ENCODE measurements around the gene SATB1. TPM values are rescaled to one million over a fixed set of nuclear protein-coding genes. Genes with fewer than 3 reads are reported as not detected.

Gene SATB1
- total RNA-seq, 1 donor from 2014 or later = 3.4 TPM

DNA sequence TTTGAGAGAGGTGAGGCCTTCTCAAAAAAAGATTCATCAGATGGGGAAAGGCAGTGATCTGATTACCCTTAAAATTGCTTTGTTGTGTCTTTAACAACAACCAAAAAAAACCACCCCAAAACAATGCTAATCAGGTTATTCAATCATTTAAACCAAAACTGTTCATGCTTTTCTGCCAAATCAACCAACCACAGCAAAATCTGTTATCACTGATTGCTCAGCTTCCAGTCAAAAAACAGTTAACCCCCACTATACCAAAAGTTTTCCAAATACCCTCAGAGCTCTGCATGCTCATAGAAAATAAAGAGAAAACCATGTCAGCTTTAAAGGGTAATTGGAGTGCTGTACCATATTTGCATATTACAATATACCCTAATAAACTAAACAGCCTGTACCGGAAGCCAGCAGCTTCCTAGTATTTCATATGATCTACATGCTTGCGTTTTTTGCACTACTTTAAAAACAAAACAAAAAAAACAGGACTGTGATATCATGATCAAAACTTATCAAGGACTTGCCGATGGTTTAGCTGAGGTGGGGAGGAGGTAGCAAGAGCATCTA lies 22.8 kb downstream of the SATB1 start:
- TF ChIP-seq, protein P1, sequence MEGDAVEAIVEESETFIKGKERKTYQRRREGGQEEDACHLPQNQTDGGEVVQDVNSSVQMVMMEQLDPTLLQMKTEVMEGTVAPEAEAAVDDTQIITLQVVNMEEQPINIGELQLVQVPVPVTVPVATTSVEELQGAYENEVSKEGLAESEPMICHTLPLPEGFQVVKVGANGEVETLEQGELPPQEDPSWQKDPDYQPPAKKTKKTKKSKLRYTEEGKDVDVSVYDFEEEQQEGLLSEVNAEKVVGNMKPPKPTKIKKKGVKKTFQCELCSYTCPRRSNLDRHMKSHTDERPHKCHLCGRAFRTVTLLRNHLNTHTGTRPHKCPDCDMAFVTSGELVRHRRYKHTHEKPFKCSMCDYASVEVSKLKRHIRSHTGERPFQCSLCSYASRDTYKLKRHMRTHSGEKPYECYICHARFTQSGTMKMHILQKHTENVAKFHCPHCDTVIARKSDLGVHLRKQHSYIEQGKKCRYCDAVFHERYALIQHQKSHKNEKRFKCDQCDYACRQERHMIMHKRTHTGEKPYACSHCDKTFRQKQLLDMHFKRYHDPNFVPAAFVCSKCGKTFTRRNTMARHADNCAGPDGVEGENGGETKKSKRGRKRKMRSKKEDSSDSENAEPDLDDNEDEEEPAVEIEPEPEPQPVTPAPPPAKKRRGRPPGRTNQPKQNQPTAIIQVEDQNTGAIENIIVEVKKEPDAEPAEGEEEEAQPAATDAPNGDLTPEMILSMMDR (IDR thresholded peaks at IDR 0.05; ENCODE audit: insufficient read depth, low read length, poor library complexity, severe bottlenecking) = no peak
- H3K4me3 ChIP-seq (ENCODE audit: low read depth, low read length) = no peak overlapping the region
- H3K36me3 ChIP-seq (ENCODE audit: control insufficient read depth, insufficient read depth, low read length) = no peaks in the 10 kb centered on the region
- no peak for DNase-seq (ENCODE audit: low read depth)
- no peaks in the 10 kb centered on the region for H3K27me3 ChIP-seq (ENCODE audit: control insufficient read depth, insufficient read depth, low read length)

DNA sequence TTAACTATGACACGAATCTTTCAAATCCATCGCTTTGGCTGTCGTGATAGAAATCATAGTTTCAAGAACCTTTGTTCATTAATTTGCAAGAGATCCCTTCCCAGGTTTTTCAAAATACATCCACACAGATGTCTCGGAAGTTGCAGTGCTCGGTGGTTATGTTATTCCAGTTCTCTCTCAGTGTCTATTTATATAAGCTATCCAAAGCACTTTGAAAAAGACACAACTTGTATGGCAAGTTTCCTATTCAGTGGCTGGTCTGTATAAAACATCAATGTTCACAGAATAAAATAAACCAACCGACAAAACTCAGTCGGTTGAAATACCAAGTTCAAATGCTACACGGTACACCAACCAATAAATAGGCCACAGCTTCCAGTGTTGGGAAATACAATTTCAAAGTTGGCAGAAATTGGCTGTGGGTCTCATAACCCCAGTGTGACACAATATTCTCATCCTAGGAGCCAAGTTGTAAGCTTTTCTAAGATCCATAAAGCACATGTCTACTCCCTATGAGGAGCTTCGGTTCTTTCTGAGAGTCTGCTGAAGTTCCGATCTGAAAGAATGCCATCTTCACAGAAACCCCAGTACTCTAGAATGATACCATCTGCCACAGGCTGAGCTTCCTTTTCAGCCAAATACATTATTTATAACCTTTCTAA lies 23.7 kb downstream of the SATB1 start:
- no peaks in the 10 kb centered on the region for H3K36me3 ChIP-seq (ENCODE audit: control insufficient read depth, insufficient read depth, low read length)
- H3K4me3 ChIP-seq (ENCODE audit: low read depth, low read length) = no peak overlapping the region
- H3K27me3 ChIP-seq (ENCODE audit: control insufficient read depth, insufficient read depth, low read length) = no peaks in the 10 kb centered on the region
- TF ChIP-seq, protein P1 (IDR thresholded peaks at IDR 0.05; ENCODE audit: insufficient read depth, low read length, poor library complexity, severe bottlenecking) = no peak
- DNase-seq (ENCODE audit: low read depth) = no peak

DNA sequence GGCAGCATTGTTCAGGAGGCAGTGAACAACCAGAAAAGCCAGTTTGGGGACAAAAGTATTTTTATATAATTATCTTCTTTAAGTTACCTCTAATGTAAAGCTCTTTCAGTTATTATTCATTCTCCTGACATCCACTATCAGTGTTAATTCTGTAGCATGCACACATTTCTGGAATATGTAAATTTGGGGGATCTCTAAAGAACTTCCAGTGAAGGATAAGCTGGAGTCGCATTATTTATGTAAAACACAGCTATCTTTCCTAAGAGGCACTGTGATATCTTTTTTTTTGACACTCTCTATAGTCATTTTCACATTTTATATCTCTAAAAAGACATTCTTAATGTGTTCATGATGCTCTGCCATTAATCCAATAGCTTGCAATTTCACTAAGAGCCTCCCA lies 26.7 kb downstream of the SATB1 start:
- H3K27me3 ChIP-seq (ENCODE audit: control insufficient read depth, insufficient read depth, low read length) = no peaks in the 10 kb centered on the region
- no peaks in the 10 kb centered on the region for H3K36me3 ChIP-seq (ENCODE audit: control insufficient read depth, insufficient read depth, low read length)
- no peak for DNase-seq (ENCODE audit: low read depth)
- TF ChIP-seq, protein P1 (IDR thresholded peaks at IDR 0.05; ENCODE audit: insufficient read depth, low read length, poor library complexity, severe bottlenecking) = no peak
- no peak overlapping the region for H3K4me3 ChIP-seq (ENCODE audit: low read depth, low read length)

DNA sequence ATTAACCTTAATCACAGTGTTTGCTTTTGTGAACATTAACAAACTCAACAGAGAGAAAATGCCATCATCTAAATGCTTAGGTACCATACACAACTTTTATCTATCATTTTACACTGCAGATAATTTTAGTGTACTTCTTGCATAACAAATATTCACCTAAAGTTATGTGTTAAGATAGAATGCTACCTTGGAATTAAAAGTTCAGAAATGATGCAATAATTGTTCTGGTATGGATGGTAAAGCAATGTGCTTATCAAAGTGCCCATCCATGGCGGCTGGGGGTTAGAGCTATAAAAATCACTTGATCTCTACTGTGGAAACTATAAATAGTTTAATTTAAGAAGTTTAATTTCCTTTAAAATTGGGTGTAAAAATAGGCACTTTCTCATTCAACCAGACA lies 28.7 kb downstream of the SATB1 start:
- no peak for DNase-seq (ENCODE audit: low read depth)
- H3K27me3 ChIP-seq (ENCODE audit: control insufficient read depth, insufficient read depth, low read length) = no peaks in the 10 kb centered on the region
- no peaks in the 10 kb centered on the region for H3K36me3 ChIP-seq (ENCODE audit: control insufficient read depth, insufficient read depth, low read length)
- H3K4me3 ChIP-seq (ENCODE audit: low read depth, low read length) = no peak overlapping the region
- TF ChIP-seq, protein P1 (IDR thresholded peaks at IDR 0.05; ENCODE audit: insufficient read depth, low read length, poor library complexity, severe bottlenecking) = no peak

DNA sequence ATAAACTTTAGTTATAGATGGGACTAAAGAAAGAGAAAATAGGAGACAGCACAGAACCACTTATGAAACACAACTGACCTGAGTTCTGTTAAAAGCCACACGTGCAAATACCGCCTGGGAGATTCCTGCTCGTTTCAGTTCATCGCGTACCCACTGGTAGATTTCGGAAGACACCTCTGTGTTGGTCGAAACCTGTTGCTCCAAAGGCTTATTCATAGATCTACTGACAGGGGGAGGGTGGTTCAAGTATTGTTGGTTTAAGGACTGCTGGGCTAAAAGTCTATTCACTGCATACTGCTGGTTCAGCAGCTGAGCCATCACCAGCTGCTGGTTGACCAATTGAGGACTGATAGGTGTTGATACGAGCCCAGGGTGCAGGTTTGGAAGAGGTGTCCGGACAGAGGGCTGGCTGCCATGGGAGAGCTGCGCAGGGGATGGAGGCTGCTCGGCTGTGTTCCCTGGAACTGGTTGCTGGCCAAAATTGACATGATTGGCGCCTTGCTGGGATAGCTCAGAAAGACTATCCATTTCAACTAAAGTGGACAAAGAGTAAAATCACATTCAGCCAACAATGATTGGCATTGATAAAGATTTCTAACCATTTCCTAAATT lies 30.6 kb downstream of the SATB1 start:
- TF ChIP-seq, protein P1 (IDR thresholded peaks at IDR 0.05; ENCODE audit: insufficient read depth, low read length, poor library complexity, severe bottlenecking) = no peak
- no peak for DNase-seq (ENCODE audit: low read depth)
- H3K4me3 ChIP-seq (ENCODE audit: low read depth, low read length) = no peak overlapping the region

More for the DNA sequence above, 30.6 kb downstream of the SATB1 start:
- H3K36me3 ChIP-seq (ENCODE audit: control insufficient read depth, insufficient read depth, low read length) = no peaks in the 10 kb centered on the region
- no peaks in the 10 kb centered on the region for H3K27me3 ChIP-seq (ENCODE audit: control insufficient read depth, insufficient read depth, low read length)

Measured in kidney epithelial cell (primary cell).